H54 (cell line): ENCODE measurements around the gene OR6J1.
"Not testable (repeated sequence)": the region's sequence is repeated elsewhere in the genome, so short reads cannot be mapped to it uniquely, and the experiment has no call there.

Experiments
- DNase-seq: peaks from one replicate; pipeline ENCODE4 v3.0.0; 2011; ENCODE audit warnings: low spot score, mixed read lengths; ENCODE audit not compliant: insufficient read length
- FAIRE-seq: peaks from 3 replicates; lab custom pipeline; 2011; peaks lifted over from hg19 to GRCh38; lab: Jason Lieb, UNC
- POLR2A ChIP-seq: IDR thresholded peaks from 2 replicates; pipeline ENCODE4 v1.6.1; 2011; ENCODE audit warnings: low read depth, mild to moderate bottlenecking, low read length

Gene OR6J1

GRCh38 chr14:22660654-22661053 is 16.5 kb upstream of the OR6J1 start:
- FAIRE-seq (no peak), DNase-seq (no peak)
- TF ChIP-seq POLR2A, result no peak

GRCh38 chr14:22658946-22659345 is 14.8 kb upstream of the OR6J1 start:
- TF ChIP-seq POLR2A, result no peak
- FAIRE-seq (no peak), DNase-seq (no peak)

GRCh38 chr14:22657861-22658260 is 13.7 kb upstream of the OR6J1 start:
- FAIRE-seq, result no peak

GRCh38 chr14:22656945-22657731 is 13.0 kb upstream of the OR6J1 start:
- DNase-seq, result no peak
- no peak for FAIRE-seq
- TF ChIP-seq POLR2A, result no peak

More at GRCh38 chr14:22657861-22658260, 13.7 kb upstream of the OR6J1 start:
- DNase-seq, result no peak
- no peak for TF ChIP-seq POLR2A

GRCh38 chr14:22656226-22656625 is 12.1 kb upstream of the OR6J1 start:
- DNase-seq (no peak), FAIRE-seq (no peak)
- TF ChIP-seq POLR2A, result no peak

GRCh38 chr14:22653012-22653621 is 9.0 kb upstream of the OR6J1 start:
- peak; percentile 43 for DNase-seq
- peak; percentile 65 for FAIRE-seq
- TF ChIP-seq POLR2A, result no peak

GRCh38 chr14:22651586-22651985 is 7.4 kb upstream of the OR6J1 start:
- TF ChIP-seq POLR2A, result no peak
- FAIRE-seq (no peak), DNase-seq (no peak)

DNA sequence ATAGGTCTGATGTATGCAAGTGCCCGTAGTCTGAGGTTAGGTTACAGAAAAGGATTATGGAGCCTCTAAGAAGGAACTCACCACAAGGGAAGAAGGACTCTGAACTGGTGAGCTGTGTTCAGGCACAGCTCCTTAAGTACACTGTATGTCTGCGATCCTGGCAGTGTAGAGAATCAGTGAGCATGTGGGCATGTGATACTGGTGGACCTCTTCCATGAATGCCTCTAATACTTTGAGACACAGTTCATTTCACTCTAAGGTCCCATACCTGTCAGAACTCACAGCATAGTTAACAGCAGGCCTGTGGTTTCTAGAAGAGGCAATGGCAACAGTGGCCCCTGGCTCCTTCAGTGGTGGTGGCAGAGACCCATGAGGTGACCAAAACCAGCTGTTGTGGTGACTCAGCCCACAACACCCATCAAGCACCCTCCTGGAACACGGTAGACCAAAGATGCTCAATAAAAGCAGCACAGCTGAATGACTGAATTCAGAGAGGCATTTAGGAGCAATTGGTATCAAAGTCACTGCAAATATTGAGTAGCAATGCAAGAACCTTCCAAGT is 6.9 kb upstream of the OR6J1 start:
- TF ChIP-seq POLR2A, result peak; percentile 25; the same call in 1 of the 2 replicates
- DNase-seq (no peak), FAIRE-seq (no peak)

DNA sequence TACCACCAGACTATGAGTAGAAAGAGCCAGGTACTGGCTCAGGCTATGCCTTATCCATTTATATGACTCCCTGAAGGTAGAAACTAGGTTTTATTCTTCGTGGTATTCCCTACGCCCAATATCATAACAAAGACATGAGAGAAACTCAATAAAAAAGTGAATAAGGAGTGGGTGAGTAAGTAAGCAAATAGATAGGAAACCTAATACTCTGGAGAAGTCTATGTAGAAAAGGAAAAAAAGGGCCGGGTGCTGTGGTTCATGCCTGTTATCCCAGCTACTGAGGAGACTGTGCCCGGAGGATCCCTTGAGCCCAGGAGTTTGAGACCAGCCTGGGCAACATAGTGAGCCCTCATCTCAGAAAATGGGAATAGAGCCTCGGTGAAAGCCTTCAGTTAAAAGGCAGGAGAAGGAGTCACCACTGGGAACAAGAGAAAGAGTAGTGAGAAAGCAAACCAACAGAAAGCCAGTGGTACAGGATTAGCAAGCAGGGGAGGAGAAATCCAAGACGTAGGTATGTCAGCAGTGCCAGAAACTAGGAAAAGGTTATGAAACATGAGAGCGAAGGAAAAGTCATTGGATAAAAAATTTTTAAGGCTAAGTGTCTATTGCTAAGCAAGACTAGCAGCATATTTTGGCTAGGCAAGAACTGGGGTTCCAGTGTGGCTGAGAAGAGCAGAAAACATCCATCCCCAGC is 6.0 kb upstream of the OR6J1 start:
- no peak for DNase-seq
- no peak for FAIRE-seq
- no peak for TF ChIP-seq POLR2A

DNA sequence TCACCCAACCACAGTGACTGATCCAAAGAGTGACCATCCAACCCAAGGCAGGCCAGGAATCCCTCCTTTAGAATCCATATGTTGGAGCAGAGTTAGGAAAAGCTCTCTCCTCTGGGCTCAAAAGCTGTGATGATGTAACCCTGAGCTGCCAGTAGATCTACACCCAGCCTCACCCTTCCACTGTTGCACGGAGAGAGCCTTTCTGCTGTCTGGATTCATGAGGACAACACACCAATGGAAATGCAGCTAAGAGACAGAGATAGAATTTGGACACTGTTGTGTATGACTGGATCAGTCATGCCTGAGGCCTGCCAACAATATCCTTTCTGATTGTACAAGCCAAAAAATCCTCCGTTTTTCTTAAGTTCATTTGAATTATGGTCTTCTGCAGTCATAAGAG is 4.4 kb upstream of the OR6J1 start:
- no peak for FAIRE-seq
- no peak for DNase-seq
- TF ChIP-seq POLR2A, result no peak

DNA sequence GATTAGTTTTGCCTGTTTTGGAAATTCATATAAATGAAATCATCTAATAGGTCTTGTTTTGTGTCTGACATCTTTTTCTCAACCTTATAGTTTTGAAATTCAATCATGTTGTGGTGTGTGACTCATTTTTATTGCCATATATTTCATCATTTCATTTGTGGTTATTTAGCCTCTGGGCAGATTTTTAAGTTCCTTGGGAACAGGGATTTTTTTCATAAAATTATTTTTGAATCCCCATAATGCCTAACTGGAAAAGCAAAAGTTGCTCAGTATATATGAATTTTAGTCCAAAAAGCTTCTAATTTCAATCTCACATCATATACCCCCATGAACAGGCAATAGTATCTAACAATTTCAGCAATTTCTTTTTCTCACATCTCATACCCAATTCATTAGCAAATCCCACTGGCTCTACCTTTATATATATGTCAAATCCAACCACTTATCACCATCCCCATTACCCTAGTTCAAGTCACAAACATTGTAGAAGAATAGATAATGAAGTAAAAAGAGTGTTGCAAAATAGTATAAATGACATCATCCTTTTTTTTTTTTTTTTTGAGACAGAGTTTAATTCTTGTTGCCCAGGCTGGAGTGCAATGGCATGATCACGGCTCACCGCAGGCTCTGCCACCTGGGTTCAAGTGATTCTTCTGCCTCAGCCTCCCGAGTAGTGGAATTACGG is 2.6 kb upstream of the OR6J1 start:
- no peak for TF ChIP-seq POLR2A
- DNase-seq (no peak), FAIRE-seq (no peak)

DNA sequence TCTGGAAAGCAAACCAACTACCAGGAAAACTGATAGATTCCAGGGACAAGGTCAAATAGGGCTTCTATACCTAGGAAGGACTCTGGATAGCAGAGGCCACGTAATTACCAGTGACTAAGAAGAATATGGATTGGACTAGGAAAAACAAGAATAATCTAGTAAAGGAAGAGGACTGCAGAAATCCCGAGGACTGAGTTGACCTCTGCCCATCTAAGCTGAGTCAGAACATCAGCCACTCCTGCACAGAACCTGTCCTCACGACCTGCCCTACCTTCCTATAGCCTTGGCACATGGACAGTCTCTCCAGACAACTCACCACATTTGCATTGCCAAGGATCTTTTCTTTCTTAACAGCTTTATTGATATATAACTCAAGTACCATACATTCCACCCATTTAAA is 2.3 kb downstream of the OR6J1 start:
- no peak for TF ChIP-seq POLR2A
- DNase-seq (no peak), FAIRE-seq (no peak)

GRCh38 chr14:22640192-22640591 is 4.0 kb downstream of the OR6J1 start:
- no peak for TF ChIP-seq POLR2A
- FAIRE-seq, result no peak

GRCh38 chr14:22635980-22636379 is 8.2 kb downstream of the OR6J1 start:
- DNase-seq, FAIRE-seq: not testable (repeated sequence)

More at GRCh38 chr14:22640192-22640591, 4.0 kb downstream of the OR6J1 start:
- DNase-seq, result no peak
